Effector CD8-positive, alpha-beta T cell (primary cell): ENCODE data around the gene PNO1.

Experiments used
- DNase-seq: peaks from one replicate; lab custom pipeline; 2025; lab: John Stamatoyannopoulos, UW

PNO1 gene

DNA sequence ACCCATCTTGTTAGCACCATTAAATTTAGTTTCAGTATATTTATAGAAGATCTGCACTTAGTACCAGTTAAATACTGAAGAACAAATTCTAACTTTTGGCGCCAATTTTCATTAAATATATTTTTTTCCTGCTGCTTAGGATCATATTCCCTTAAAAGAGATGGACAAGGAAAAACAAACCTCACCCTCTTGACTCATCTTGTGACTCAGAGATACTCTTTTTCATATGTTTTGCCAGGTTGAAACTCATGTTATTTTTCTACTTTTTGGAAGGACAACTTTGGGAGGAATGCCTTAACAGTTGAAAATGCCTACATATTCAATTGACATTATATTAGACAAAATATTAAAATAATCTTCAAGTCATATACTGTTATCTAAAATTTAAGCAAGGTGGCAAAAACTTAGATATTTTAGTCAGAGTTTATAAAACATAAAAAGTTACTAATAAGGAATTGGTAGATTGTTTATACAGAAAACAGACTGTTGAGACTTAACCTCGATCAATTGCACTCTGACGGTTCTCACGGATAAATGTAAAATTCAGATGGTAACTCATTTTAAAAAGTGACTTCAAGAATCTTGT is 36.2 kb downstream of the PNO1 start:
- no peak for DNase-seq

DNA sequence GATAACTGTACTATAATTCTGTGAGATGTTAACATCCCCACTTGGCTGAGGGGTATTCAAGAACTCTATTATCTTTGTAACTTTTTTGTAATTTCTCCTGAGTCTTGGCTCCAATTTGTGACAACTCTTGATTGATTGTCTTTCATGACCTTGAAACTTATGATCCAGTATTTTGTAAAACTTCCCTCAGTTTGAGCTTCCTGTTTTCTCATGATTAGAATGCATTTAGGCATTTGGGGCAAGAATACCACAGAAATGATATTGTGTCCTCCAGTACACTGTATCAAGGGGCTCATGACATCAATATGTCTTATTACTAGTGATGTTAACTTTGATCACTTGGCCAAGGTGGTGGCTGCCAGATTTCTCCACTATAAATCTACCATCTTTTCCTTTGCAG is 37.4 kb downstream of the PNO1 start:
- DNase-seq: no peak

DNA sequence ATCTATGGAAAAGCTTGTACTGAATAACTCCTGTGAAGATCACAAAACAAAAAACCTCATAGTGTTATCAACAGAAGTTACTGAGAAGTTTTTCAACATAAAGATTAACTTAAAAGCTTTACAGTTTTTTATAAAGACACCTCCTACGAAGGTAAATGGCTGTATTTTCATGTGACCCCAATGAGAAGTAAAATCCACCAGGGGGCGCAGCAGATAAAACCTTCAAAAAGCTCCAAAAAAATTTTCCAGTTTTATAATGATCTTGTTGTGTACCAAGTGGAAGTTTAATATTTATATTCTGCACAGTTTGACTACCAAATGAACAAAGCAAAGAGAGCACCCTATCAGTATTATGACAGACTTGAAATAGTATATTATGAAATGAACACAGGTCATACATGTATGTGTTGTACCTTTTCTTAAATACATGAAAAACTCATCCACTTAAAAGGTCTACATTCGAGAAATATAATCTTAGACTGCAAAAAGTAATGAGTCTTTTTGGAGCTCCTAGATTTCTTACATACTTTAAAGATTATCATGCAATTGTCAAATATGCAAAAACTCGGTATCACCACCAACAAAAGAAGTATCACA is 38.5 kb downstream of the PNO1 start:
- peak; percentile 26 for DNase-seq

DNA sequence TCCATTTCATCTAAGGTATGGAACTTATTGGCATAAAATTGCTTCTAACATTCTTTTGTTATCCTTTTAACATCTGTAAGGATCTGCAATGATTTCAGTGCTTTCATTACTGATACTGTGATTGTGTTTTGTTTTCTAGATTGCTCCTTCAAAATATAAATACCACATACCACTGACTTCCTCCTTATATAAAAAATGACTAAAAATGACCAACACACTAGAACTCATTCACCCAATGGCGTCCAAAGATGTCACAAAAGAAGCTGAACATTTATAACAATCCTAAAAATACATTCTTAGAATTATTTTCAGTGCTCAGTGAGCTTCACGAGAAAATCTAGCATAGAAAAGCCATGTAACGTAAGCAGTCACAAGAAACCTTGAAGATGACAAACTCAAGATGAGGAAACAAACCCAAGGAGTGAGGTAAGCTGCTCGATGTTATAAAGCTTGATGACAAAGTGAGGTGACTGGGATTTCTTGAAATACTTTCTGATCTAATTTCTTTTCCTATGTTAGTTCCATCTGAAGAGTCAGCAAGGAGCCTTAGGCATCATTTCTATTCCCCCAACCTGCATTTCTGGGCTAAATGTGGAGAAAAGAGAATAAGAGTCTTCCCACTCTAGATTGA is 42.6 kb downstream of the PNO1 start:
- DNase-seq: no peak

DNA sequence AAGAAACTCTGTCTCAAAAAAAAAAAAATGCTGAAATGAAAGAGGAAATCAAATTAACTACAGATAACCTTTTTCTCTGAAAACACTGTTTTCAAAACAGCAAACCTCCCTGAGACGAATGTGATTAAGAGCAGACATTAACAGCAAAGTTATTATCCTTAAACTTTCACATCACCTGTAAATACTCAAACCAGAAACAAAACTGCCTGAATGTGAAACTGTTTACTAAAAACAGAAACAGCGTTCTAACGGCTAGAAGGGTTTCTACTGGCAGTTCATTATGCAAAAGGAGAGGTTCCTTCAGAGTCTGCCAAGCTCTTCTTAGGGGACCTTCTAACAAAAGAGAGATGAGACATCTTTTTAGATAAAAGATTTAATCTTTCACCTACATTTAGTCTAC is 45.9 kb downstream of the PNO1 start:
- no peak for DNase-seq

DNA sequence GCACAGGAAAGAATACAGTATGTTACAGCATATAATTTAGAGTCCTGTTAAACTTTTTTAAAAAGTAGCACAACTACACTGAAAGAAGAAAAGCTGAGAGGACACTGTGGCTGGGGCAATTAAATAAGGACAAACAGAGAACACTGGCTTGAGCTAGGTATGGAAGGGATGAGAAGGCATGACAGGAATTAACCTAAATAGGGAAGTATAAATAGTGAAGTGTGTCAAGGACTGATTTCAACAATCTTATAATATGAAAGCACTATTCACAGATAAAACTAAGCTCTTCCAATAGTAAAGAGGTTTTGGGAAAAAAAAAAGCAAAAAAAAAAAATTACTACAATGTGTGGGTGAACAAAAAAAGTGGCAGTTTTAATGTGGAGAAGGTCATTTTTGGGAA is 49.1 kb downstream of the PNO1 start:
- DNase-seq: no peak

DNA sequence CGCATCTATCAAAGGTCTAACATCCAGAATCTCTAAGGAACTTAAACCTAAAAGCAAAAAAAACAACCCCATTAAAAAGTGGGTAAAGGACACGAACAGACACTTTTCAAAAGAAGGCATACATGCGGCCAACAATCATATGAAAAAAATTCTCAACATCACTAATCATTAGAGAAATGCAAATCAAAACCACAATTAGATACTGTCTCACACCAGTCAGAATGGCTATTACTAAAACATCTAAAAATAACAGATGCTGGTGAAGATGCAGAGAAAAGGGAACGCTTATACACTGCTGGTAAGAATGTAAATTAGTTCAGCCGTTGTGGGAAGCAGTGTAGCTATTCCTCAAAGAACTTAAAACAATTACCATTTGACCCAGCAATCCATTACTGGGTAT is 56.7 kb downstream of the PNO1 start:
- DNase-seq: no peak

DNA sequence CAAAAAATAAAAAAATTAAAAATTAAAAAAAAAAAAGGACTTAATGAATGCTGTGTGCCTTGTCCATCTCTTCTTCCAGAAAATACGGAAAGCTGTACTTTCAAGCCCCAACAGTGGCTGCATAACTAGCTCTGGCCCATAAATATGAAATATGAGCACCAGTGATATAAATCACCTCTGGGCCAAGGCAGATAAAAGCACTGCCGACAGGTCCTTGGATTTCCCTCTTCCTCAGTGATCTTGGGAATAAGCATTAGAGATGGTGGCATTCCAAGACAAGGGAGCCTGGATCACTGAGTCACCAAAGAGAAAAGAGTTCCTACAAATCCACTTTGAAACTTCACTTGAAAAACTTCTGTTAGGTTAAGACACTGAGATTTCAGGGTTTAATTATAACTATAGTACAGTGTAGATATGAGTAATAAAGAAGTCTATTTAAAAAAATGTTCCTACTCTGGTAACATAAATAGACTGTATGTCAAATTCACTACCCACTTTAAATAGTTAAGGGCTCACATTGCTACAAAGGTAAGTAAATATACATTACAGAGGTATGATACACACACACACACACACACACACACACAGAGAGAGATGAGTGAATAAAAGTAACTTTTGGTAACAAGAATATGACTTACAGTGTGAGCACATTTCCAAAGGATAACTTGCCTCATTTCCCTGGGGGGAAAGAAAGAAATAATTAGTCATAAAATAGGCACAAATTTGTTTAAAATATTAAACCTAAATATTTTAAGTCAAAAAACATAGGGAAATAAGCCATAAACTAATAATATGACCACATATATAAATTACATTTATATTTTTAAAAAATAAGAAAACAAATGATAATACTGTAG is 59.0 kb downstream of the PNO1 start:
- no peak for DNase-seq

DNA sequence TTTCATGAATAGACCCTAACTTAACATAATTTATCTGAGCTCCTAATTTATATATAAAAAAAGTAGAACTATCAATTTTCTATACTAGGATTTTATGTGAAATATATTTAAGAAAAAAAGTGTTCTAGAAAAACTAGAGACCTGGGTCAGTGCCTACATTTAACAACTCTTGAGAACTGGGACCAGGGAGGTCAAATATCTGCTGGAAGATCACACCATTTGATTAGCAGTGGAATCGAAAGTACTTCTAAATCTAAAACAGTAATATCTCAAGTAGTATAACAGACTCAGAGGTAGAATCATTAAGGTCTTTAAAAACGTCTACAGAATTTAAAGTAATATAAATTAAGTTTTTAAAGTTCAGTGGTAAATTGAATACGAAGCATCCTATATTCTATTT is 60.0 kb downstream of the PNO1 start:
- no peak for DNase-seq

DNA sequence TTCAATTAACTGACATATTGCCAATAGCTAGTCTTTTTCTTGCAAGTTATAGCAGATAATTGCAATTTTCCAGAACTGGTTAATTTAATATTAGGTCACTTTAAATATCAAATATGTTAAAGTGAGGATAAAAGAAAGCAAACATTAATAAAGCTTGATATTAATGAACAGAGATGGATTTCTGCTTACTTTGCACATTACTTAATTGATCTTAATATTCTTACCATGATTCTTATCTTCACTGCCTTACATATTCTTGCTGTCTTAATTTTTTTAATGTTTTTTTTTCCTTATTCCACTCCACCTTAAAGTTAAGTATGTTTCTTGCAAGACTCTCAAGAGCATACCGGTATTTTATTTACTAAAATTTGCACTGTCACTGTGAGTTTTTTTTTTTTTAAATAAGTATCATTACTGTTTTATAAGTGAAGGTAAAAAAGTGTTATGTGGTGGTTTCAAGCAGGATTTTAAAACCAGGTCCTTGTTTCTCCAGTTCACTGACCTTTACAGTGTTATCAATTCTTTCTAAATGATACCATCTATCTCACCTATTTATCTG is 60.7 kb downstream of the PNO1 start:
- no peak for DNase-seq

DNA sequence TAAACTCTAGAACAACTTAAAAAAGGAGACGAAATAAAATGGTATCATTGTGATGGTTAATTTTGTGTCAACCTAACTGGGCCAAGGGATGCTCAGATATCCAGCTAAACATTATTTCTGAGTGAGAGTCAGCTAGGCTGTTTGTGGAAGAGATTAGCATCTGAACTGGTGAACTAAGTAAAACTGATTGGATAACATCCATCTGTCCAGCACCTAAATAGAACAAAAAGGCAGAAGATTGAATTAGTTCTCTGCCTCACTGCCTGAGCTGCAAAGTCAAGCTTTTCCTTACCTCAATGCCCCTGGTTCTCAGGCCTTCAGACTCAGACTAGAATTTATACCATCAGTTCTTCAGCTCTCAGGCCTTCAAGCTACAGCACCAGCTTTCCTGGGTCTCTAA is 64.6 kb downstream of the PNO1 start:
- DNase-seq: no peak

DNA sequence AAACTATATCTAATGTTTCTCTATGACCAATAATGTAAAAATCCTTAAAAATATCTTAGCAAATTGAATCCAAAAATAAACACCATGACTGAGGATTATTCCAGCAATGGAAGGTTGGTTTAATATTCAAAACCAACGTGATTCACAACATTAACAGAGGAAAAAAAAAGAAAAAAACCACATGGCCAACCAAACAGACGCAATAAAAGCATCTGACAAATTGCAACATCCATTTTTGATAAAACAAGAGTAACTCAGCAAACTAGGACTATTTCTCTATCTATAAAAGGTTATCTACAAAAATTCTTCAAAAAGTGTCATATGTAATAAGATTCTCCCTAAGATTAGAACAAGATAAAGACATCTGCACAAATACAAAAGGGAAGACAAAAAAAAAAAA is 65.7 kb downstream of the PNO1 start:
- no peak for DNase-seq

DNA sequence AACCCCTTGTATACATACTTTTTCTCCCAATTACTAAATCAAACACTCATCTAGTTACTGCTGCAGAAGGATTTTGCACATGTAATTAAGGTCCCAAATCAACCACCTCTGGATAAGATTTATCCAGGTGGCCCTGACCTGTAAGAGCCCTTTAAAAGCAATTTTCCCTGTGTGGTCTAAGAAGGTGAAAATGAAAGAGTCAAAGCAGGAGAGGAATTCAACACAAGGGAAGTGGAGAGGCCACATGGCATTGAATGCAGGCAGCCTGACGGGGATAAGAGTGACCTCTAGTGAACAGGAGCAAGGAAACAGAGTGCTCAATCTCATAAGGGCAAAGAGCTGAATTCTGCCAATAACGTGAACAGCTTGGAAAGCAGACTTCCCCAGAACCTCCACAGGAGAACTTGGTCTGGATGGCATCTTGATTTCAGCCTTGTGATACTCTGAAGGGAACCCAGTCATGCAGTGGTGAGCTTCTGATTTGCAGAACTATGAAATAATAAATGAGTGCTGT is 67.5 kb downstream of the PNO1 start:
- DNase-seq: no peak
